ENCODE results near the gene PXMP4. TPM values are rescaled to one million over a fixed set of nuclear protein-coding genes. Genes with fewer than 3 reads are reported as not detected.
"Not testable (repeated sequence)": the region's sequence is repeated elsewhere in the genome, so short reads cannot be mapped to it uniquely, and the experiment has no call there.

The PXMP4 gene
- total and polyA plus RNA-seq, 2 of the 4 experiments (the other 2 are of a cell fraction): 3.6 to 7.1 TPM

- Histone ChIP-seq H3K9me3 (ENCODE audit: control insufficient read depth, insufficient read depth, low read length) (0 out of 2 replicates have a peak, but pooled peaks cover 4% of the 10 kb centered on the region), H3K4me1 (ENCODE audit: control insufficient read depth, insufficient read depth, low read length) (no peaks in the 10 kb centered on the region), H2AK9ac (replicated peaks; ENCODE audit: low read depth, low read length, poor library complexity) (no peak overlapping the region), H4K5ac (ENCODE audit: low read depth, low read length) (no peak overlapping the region), H3K4me3 (ENCODE audit: insufficient read depth, low read depth, low read length) (no peak overlapping the region), H3K79me1 (ENCODE audit: low read depth in 1 of 2, low read length in 2 of 2) (no peaks in the 10 kb centered on the region; a peak in 1 of 4 replicates), H3K14ac (replicated peaks; ENCODE audit: low read depth, low read length) (no peak overlapping the region), H3K4me2 (ENCODE audit: low read depth, low read length) (no peak overlapping the region), H2AFZ (replicated peaks; ENCODE audit: low read length, poor library complexity) (no peak overlapping the region), H4K20me1 (ENCODE audit: insufficient read depth, low read length) (no peaks in the 10 kb centered on the region), H4K91ac (ENCODE audit: insufficient read depth, low read depth, low read length) (no peak overlapping the region), H2BK15ac (ENCODE audit: low read depth, low read length) (no peak overlapping the region), H3K27me3 (ENCODE audit: control insufficient read depth, insufficient read depth, low read length) (no peaks in the 10 kb centered on the region), H2BK120ac (ENCODE audit: low read depth, low read length) (no peak overlapping the region), H3K36me3 (ENCODE audit: control insufficient read depth, insufficient read depth, low read length) (peaks cover 26% of the 10 kb centered on the region), H2BK5ac (ENCODE audit: low read depth, low read length, poor library complexity, severe bottlenecking) (no peak overlapping the region), H4K8ac (ENCODE audit: low read depth in 2 of 2, low read length in 2 of 2) (no peak overlapping the region), H3K9me1 (ENCODE audit: insufficient read depth, low read length) (no peaks in the 10 kb centered on the region), H3K27ac (ENCODE audit: insufficient read depth, low read length) (no peak overlapping the region), H2AK5ac (ENCODE audit: low read depth, low read length) (no peak overlapping the region), H3K18ac (ENCODE audit: low read depth, low read length) (no peak overlapping the region), H2BK20ac (ENCODE audit: low read depth, low read length) (no peak overlapping the region), H3K56ac (ENCODE audit: extremely low read depth, insufficient read depth, low read length) (no peak overlapping the region), H3K9ac (ENCODE audit: low read depth, low read length) (no peak overlapping the region), H3K4ac (ENCODE audit: low read depth, low read length) (no peak overlapping the region), H3K23ac (ENCODE audit: low read depth, low read length) (no peak overlapping the region)
- dilution Hi-C loops (cut with HindIII; ENCODE audit: low sequenced_read_pairs, unreplicated experiment) (no loop called here), intact Hi-C loops (cut with micrococcal nuclease) (no loop called here), in situ Hi-C loops (cut with MboI; ENCODE audit: low sequenced_read_pairs) (no loop called here)
- TF ChIP-seq MAZ (IDR thresholded peaks at IDR 0.05; ENCODE audit: borderline replicate concordance, low read depth, low read length): no peak
- no peak for TF ChIP-seq SMC3 (IDR thresholded peaks at IDR 0.05; ENCODE audit: low read depth, low read length)
- no peak for TF ChIP-seq MAFK (IDR thresholded peaks at IDR 0.05; ENCODE audit: low read depth, low read length)
- no peak for TF ChIP-seq FOS (IDR thresholded peaks at IDR 0.05; ENCODE audit: low read depth, low read length)
- no peak for TF ChIP-seq CEBPB (IDR thresholded peaks at IDR 0.05; ENCODE audit: low read depth, low read length)
- no peak for TF ChIP-seq ELK1 (IDR thresholded peaks at IDR 0.05; ENCODE audit: borderline replicate concordance, low read depth, low read length)
- TF ChIP-seq CHD1 (IDR thresholded peaks at IDR 0.05; ENCODE audit: low read depth, low read length): no peak
- CTCF ChIA-PET: no interaction called here
- no TSS peak for BruUV-seq (replicated peaks)
- POLR2A ChIA-PET (ENCODE audit: unreplicated experiment): no interaction called here
- no peak for ATAC-seq (ENCODE audit: low read depth)
- no peak for DNase-seq
- WGBS, 2 experiments (ENCODE audit: extremely low coverage in 2 of 2, insufficient read length in 1 of 2): no CpG with 5 or more reads among the region's 10 CpGs
Observed at GRCh38 chr20:33757046-33757445, 36.9 kb upstream of the PXMP4 start.

GRCh38 chr20:33755936-33756490, 35.9 kb upstream of the PXMP4 start:
- H3K4ac ChIP-seq (ENCODE audit: low read depth, low read length); H3K4me1 ChIP-seq (ENCODE audit: control insufficient read depth, insufficient read depth, low read length); DNase-seq; H3K14ac ChIP-seq (replicated peaks; ENCODE audit: low read depth, low read length); H4K8ac ChIP-seq (ENCODE audit: low read depth in 2 of 2, low read length in 2 of 2); H2BK15ac ChIP-seq (ENCODE audit: low read depth, low read length); H2BK5ac ChIP-seq (ENCODE audit: low read depth, low read length, poor library complexity, severe bottlenecking); dilution Hi-C loops (cut with HindIII; ENCODE audit: low sequenced_read_pairs, unreplicated experiment); in situ Hi-C loops (cut with MboI; ENCODE audit: low sequenced_read_pairs); H4K5ac ChIP-seq (ENCODE audit: low read depth, low read length); H2AK9ac ChIP-seq (replicated peaks; ENCODE audit: low read depth, low read length, poor library complexity); CTCF ChIA-PET; H3K27ac ChIP-seq (ENCODE audit: insufficient read depth, low read length); H3K4me3 ChIP-seq (ENCODE audit: insufficient read depth, low read depth, low read length); H3K9me3 ChIP-seq (ENCODE audit: control insufficient read depth, insufficient read depth, low read length); H2BK20ac ChIP-seq (ENCODE audit: low read depth, low read length); H4K20me1 ChIP-seq (ENCODE audit: insufficient read depth, low read length); H2BK120ac ChIP-seq (ENCODE audit: low read depth, low read length); H2AFZ ChIP-seq (replicated peaks; ENCODE audit: low read length, poor library complexity); H3K23ac ChIP-seq (ENCODE audit: low read depth, low read length); BruUV-seq (replicated peaks); H2AK5ac ChIP-seq (ENCODE audit: low read depth, low read length); H3K56ac ChIP-seq (ENCODE audit: extremely low read depth, insufficient read depth, low read length); H3K9me1 ChIP-seq (ENCODE audit: insufficient read depth, low read length); intact Hi-C loops (cut with micrococcal nuclease); H3K18ac ChIP-seq (ENCODE audit: low read depth, low read length); H3K9ac ChIP-seq (ENCODE audit: low read depth, low read length); H3K4me2 ChIP-seq (ENCODE audit: low read depth, low read length); H4K91ac ChIP-seq (ENCODE audit: insufficient read depth, low read depth, low read length); POLR2A ChIA-PET (ENCODE audit: unreplicated experiment); H3K27me3 ChIP-seq (ENCODE audit: control insufficient read depth, insufficient read depth, low read length); ATAC-seq (ENCODE audit: low read depth); H3K79me1 ChIP-seq (ENCODE audit: low read depth in 1 of 2, low read length in 2 of 2): not testable (repeated sequence)
- 63% methylated on average over 1 of the region's 10 CpGs; no CpG with 5 or more reads in 1 of the 2 experiments for WGBS, 2 experiments (ENCODE audit: extremely low coverage in 2 of 2, insufficient read length in 1 of 2)
- H3K36me3 ChIP-seq (ENCODE audit: control insufficient read depth, insufficient read depth, low read length): peaks cover 24% of the 10 kb centered on the region
